Skin epidermis (tissue), 12 donors: ENCODE measurements around the gene FAM219A.
"Not testable (repeated sequence)": the region's sequence is repeated elsewhere in the genome, so short reads cannot be mapped to it uniquely, and the experiment has no call there.

Experiments
- H3K27ac ChIP-seq, 21 experiments: fragments of 200-600 bp; sonication (generic) in 11 of 21; one replicate each; pipeline ENCODE4 v1.5.0; 2020; ENCODE audit warnings: mild to moderate bottlenecking in 3 of 21, inconsistent platforms in 2 of 21, moderate library complexity in 2 of 21
- H3K4me3 ChIP-seq, 7 experiments: fragments of 200-600 bp; sonication (generic) in 2 of 7; one replicate each; pipeline ENCODE4 v1.5.0; 2020; ENCODE audit warnings: inconsistent platforms in 2 of 7, mild to moderate bottlenecking in 2 of 7, moderate library complexity in 1 of 7

Gene FAM219A

DNA sequence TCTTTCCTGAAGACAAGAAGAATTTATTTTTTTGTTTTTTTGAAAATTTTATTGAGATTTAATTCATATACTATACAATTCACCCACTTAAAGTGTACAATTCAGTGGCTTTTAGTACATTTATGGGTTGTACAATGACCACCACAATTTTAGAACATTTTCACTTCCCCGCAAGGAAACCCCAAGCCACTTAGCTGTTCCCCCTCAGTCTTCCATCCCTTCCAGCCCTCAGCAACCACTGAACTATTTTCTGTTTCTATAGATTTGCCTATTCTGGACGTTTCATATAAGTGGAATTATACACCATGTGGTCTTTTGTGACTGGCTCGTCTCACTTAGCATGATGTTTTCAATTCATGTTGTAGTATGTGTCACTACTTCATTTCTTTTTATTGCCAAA, 28.2 kb upstream of the FAM219A start:
- Histone ChIP-seq H3K4me3 (no peak overlapping the region), H3K27ac (no peak overlapping the region)

DNA sequence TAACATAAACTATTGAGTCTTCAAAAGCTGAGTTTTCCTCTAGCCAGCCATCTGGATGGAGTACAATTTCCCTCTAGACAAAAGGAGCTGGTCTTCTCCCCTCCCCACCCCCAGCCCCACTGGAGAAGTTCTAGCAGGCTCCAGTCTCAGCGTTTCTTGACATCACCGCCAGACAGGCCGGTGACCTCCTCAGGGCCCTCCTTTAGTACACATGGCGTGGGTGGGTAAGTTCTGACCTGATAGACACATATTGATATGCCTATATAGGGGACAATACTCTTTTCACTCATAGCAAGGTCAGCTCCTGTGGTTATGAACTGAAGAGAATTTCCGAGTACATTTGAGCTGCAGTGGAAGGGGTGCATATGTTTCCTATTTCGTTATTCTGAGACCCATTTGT, 27.5 kb upstream of the FAM219A start:
- H3K4me3 ChIP-seq: no peak overlapping the region

DNA sequence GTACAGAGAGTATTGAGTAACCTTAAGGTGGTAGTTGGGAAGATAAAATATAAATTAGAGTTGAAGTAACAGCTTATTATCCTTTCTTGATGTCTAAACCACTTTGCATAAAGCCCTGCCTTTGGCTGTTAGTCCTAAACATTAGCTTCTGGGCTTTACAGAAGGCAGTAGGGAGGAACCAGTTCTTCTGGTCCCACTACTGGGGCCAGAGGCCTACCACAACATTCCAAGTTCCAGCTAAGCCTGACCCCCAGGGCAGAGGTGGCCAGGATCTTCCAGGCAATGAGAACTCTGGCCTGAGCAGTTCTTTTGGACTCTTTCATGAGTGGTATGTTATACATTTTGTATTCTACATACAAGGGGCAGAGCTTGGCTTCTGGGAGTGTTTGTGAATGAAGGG, 26.3 kb upstream of the FAM219A start:
- H3K27ac ChIP-seq: no peak overlapping the region
- no peak overlapping the region for H3K4me3 ChIP-seq

More for the DNA sequence above, 27.5 kb upstream of the FAM219A start:
- no peak overlapping the region for H3K27ac ChIP-seq

DNA sequence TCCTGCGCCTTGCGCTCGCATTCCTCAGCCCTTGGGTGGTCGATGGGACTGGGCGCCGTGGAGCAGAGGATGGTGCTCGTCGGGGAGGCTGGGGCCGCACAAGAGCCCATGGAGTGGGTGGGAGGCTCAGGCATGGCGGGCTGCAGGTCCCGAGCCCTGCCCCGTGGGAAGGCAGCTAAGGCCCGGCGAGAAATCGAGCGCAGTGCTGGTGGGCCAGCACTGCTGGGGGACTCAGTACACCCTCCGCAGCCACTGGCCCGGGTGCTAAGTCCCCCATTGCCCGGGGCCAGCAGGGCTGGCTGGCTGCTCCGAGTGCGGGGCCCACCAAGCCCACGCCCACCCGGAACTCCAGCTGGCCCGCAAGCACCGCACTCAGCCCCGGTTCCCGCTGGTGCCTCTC, 24.4 kb upstream of the FAM219A start:
- H3K4me3 ChIP-seq, H3K27ac ChIP-seq: not testable (repeated sequence)

- not testable (repeated sequence) for H3K4me3 ChIP-seq, H3K27ac ChIP-seq
These were observed 23.2 kb upstream of the FAM219A start for GRCh38 chr9:34481620-34482019.

GRCh38 chr9:34479431-34479866, 21.1 kb upstream of the FAM219A start:
- no peak overlapping the region for H3K4me3 ChIP-seq
- H3K27ac ChIP-seq: no peak overlapping the region

GRCh38 chr9:34477541-34477940, 19.2 kb upstream of the FAM219A start:
- no peak overlapping the region for H3K4me3 ChIP-seq
- no peak overlapping the region for H3K27ac ChIP-seq

DNA sequence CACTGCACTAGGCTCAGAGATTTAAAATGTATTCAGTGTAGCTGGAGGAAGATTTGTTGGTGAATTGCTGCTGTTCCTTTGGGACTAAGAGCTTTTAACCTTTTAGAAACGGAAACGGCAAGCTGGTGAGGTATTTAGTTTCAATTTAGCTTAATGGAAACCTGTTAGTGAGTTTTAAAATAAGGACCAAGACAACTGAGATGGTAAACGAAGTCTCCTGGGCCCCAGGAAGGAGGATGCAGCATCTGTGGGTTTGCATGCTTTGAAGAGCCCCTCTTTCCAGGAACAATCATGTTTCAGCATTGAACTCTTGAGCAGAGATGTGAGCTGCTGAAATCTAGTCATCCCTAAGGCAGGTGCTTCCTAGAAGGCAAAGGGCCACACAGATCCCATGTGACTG, 16.7 kb upstream of the FAM219A start:
- Histone ChIP-seq H3K27ac (no peak overlapping the region), H3K4me3 (no peak overlapping the region)

- no peak overlapping the region for H3K4me3 ChIP-seq
- no peak overlapping the region for H3K27ac ChIP-seq
These were observed 7.1 kb upstream of the FAM219A start for GRCh38 chr9:34465468-34465867.

DNA sequence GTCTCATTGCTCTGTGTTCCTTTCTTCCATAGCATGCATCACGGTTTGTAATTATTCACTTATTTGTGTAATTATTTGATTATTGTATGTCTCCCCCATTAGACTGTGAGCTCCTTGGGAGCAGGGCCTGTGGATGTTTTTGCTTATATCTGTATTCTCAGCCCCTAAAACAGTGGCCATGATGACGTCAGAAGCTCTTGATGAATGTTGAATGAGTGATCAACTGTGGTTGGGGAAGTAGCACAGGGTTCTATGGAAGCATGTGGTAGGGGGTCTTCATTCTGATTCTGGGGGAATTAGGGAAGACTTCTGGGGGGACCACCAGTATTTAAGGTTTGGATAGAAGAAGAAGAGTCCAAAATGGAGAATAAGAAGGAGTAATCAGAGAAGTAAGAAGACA, 6.2 kb upstream of the FAM219A start:
- no peak overlapping the region for H3K4me3 ChIP-seq
- H3K27ac ChIP-seq: no peak overlapping the region

DNA sequence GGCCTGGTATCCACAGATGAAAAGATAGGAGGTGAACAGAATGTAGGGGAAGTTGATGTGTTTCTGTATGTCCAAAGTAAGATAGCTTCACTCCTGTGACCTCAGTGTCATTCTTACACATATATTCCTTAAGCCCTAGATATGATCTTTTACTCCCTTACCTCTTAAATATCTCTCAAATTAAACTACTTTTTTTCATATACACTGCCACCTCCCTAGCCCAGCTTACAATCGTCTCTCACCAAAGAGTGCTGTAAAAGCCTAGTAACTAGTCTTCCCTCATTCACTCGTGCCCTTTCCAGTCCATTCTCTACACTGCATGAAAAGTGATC, 5.5 kb upstream of the FAM219A start:
- Histone ChIP-seq H3K4me3 (no peak overlapping the region), H3K27ac (no peak overlapping the region)

GRCh38 chr9:34463098-34463900, 4.9 kb upstream of the FAM219A start:
- no peak overlapping the region for H3K4me3 ChIP-seq

GRCh38 chr9:34459941-34460340, 1.6 kb upstream of the FAM219A start:
- no peak overlapping the region for H3K4me3 ChIP-seq
- H3K27ac ChIP-seq: no peak overlapping the region

More at GRCh38 chr9:34463098-34463900, 4.9 kb upstream of the FAM219A start:
- no peak overlapping the region for H3K27ac ChIP-seq

DNA sequence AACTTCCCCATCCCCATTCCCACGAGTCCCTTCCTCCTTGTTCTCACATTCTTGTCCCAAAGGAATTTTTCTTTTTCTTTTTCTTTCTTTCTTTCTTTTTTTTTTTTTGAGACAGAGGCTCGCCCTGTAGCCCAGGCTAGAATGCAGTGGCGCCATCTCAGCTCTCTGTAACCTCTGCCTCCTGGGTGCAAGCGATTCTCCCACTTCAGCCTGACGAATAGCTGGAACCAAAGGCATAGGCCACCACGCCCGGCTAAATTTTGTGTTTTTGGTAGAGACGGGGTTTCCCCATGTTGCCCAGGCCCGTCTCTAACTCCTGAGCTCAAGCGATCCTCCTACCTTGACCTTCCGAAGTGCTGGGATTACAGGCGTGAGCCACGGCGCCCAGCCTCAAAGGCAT, 986 bp upstream of the FAM219A start:
- H3K4me3 ChIP-seq: no peak overlapping the region
- no peak overlapping the region for H3K27ac ChIP-seq

- H3K27ac ChIP-seq: no peak overlapping the region
- peak overlapping the region in 2 of 7 experiments; percentile 66 to 77 for H3K4me3 ChIP-seq
These were observed 580 bp upstream of the FAM219A start for GRCh38 chr9:34458959-34459340.

GRCh38 chr9:34457266-34458012, 931 bp downstream of the FAM219A start:
- H3K27ac ChIP-seq: peak overlapping the region; percentile 20 to 89 (median 70)
- H3K4me3 ChIP-seq: peak overlapping the region; percentile 56 to 86 (median 76)

DNA sequence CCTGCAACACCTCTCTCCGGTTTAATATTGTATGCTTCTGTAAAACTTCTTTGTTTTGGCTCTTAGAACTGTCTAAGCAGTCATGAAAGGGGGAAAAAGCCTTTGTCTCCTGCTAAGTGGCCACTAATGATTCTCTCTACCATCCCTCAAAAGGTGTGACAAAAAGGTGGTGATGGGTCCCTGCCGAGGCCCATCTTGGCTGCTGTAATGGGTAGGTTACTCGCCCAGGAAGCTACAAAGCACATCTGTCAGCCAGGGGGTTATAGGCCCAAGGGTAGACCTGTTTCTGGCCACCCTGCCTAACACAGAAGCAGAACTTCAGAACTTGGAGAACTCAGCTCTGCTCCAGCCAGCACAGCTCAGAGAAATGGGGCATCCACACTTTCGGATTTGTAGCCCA, 1.6 kb downstream of the FAM219A start:
- H3K4me3 ChIP-seq: peak overlapping the region in 5 of 7 experiments; percentile 56 to 86 (median 77)
- H3K27ac ChIP-seq: peak overlapping the region in 12 of 21 experiments; percentile 2 to 81 (median 71)

DNA sequence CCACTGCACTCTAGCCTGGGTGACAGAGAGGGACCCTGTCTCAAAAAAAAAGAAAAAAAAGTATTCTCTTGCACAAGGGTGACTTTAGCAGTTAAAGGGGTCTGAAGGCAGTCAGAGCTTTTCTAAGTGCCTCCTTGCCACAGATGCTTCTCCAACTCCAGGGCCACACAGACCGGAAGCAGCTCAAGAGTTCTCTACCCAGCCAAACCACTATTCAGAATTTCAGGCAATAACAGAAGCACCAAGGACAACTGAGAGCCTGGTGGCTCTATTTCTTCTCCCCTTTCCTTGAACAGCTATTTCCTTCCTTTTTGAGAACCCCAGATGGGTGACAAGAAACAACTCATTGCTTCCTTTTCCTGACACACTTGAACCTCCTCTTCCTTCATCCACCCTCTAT, 2.2 kb downstream of the FAM219A start:
- H3K27ac ChIP-seq: peak overlapping the region in 1 of 21 experiments; percentile 9
- H3K4me3 ChIP-seq: no peak overlapping the region

DNA sequence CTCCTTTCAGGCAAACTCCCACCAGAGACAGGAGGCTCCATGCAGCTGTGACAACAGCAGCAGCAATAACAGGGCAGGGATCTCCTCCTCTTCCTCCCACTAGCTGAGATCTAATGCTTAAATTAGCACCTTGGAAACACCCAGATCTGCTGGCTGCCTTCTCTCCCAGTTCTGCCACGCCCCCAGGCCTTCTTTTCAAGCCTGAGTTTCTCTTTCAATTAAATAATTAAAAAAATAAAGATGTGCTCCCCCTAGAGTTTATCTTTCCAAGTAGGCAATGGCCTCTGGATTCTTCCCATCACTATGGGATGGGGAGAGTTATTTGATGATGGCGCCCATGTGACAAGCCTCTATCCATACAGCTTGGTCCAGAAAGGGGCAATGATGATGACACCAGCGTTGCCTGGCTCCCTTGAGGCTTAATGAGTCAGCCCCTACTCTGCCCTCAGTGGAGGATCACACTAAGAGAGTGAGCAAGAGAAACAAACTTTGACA, 3.8 kb downstream of the FAM219A start:
- Histone ChIP-seq H3K4me3 (no peak overlapping the region), H3K27ac (no peak overlapping the region)

- Histone ChIP-seq H3K27ac (no peak overlapping the region), H3K4me3 (no peak overlapping the region)
These were observed 5.8 kb downstream of the FAM219A start for GRCh38 chr9:34452568-34452967.

GRCh38 chr9:34451545-34451944, 6.8 kb downstream of the FAM219A start:
- H3K27ac ChIP-seq: peak overlapping the region in 5 of 21 experiments; percentile 10 to 60 (median 24)
- H3K4me3 ChIP-seq: no peak overlapping the region
